Measurements from ENCODE around the gene DMRT3.
A peak's percentile ranks its signal among the peaks of the same experiment; 100 is the strongest.

Gene DMRT3

DNA sequence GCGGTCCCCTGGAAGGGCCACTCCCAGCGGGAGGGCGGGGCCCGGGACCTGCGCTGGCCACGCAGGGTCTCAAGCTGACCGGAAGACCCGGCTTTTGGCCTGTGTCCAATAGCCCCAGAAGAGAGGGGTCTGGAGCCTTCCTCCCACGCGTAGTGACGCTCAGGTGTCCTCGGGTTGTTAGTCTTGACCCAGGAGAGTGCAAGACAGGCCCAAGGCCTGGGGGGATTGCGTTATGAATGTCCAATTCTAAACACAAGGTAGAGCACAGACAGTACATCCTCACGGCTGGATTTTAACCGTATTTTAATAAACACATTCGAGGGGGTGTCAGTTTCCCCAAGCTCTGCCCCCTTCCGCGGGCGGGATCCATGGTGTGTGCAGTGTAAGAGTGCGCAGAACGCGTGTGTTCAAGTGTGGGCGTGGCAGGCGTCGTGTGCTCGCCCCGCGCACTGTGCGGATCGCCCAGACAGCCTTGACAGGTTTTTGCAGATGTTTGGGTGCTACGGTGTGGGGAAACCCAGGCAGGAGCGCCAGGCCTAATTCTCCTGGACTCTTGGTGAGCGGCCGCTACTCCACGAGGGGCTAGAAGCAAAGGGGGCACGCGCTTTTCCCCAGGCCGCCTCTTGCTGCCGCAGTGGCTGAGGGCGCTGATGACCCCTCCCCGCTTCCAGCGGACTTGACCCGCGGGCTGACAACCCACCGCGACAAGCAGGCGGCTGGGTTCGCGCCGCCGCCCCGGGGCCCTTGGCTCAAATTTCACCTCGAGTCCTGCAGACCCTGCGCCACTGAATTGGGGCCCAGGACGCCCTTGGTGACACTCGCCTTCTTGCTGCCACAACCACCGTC lies 6.1 kb upstream of the DMRT3 start:
- FAIRE-seq: no peak
- DNase-seq (ENCODE audit: low spot score): no peak

DNA sequence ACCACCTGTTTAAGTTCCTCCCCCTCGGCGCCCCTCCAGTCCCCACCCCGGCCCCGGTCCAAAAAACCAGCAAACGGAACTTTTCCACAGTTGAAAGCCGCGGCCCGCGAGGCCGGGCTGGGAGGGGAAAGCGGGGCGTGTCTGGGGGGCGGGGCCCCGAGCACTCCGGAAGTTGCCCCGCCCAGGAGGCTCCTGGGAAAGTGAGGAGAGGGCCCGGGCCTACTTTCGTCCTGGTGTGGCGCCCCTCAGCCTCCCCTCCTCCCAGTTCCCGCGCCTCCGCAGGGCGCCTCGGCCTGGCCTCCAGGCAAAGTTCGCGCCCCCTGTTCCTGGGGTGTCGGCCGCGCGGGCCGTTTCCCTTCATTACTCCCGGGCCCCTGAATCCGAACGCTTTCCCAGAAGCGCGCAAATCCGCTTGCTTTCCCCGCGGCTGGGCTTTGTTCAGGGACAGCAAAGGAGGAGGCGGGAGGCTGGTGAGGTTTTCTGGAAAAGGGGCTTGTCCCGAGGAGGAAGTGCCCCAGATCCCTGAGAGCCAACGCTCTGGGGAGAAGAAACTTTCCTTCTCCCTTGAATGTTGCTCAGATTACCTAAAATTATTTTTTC lies 4.5 kb upstream of the DMRT3 start:
- DNase-seq (ENCODE audit: low spot score) (no peak), FAIRE-seq (no peak)

DNA sequence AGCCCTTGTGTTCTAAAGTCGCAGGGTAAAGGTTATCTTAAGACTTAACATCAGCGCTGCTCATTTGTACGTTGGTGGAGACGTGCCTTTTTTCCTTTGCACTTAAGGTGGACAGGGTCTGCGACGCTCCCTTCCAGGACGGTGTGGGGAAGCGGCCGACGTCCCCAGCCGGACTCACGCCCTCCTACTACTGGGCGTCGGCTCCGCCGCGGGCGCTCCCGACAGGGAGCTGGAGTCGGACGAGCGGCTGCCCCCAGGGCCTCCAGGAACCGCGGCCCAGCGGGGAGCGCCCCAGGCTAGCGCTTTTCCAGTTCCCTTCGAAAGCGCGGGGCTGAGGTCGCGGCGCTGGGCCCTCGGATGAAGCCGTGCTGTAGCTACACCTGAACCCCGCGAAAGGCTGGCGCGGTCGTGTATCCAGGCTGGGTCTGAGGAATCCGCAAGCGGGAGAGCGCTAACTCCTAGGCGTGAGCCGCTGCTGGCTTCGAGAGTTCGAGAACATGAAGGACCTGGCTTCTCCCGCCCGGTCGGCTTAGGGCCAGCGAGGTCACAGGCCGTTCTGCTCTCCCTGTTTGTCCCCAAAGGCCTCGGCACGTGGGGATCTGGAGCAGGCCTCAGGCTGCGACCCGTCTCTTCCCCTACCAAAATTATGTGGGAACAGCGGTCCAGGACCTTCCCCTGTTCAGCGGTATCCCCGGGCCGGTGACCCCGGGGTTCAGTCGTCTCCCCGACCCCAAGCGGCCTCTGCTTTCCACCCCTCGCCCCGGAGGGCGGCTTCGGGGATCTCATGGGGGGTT lies 3.8 kb upstream of the DMRT3 start:
- FAIRE-seq: no peak
- DNase-seq (ENCODE audit: low spot score): no peak

DNA sequence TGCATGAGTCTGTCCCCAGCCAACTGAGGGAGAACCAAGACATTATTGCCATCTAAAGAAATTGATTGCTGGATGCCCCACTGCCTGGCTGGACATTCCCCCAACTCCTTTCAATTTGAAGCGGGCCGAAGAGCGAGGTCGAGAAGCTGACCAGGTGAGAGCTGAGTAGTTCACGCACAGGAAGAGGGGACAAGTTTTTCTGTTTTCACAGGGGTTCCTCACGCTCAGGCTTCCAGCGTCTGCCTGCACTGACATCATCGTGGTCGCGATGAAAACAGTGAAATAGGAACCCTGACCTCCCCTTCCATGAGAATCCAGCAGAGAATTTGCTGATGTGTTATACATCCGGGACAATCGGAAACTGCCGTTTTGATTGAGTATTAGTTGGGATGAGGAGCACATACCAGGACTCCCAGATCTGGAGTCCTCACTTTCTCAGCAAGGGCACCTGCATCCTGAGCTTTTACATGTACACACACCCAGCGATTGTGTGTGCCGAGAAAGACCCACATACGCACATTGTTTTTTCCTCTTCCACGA lies 3.1 kb upstream of the DMRT3 start:
- no peak for FAIRE-seq
- no peak for DNase-seq (ENCODE audit: low spot score)

DNA sequence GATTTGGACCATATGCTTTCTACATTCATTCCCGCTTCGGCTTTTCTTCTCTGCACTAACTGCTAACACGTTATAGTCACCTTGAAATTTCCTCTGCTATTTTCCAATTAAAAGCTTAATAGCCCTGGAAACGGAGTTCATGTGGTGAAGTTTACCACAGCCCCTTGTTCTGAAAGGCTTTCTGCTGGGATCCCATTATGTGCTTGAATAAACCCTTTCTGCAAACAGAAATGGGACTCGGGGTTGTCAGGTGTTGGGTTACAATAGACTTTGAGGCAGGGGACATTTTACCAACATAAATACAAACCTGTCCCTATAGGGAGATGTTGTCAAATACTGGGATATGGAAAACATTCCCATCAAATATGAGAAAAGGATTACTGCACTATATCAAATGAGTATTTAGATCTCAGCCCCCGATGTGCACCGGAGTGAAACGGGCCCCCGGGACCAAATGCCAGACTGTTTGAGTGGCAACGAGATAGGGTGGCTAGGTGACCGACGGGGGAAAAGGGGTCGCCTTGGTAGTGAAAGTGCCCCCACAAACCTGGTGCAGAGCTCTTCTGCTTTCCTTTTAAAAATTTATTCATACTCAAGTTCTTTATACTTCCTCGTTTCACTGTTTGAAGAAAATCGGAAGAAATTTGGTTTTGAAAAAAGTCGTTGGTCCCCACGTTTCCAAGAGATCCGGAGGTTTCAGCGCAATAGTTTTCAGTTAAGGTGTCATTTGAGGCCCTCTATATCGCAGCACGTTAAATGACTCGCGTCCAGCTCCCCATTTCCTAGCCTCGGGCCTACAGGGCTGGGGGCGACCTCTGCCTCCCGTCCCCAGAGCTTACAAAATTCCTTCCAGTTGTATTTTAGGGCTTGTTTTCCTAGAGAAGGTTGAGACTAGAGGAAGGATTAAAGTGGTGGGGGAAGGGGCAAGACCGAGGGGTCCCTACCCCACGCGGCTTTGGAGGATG lies 2.1 kb upstream of the DMRT3 start:
- DNase-seq (ENCODE audit: low spot score): no peak
- FAIRE-seq: no peak

DNA sequence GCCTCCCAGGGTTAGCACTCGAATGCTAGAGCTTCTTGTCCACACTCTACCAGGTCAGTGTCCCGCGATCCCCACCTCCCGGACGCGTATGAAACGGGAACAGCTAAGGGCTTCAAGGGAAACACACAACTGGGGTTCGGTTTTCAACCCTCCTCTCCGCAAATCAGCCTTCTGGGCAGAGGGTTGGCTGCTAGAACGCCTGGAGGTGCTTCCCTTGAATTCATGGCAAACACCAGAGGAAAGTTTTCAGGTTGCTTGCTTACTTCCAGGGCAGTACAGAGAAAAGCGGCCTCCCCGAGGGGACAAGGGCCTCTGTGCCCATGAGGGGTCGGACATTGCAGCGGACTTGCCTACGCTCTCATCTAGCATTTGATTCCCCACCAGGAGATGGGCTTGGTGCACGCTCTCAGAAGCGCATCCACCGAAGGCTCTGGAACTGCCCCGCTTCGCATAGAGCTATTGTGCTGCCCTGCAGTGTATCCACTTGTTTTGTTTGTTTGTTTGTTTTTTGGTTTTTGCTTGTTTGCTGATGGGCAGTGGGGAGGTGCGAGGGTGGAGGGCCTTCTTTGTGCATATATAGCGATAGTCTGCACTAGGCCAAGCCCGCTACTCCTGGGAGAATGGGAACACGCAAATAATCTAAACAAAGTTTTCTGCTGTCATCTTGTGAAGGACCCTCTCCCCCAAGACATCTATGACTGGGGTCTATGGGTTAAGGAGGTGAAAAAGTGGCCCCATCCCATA lies 1.3 kb upstream of the DMRT3 start:
- FAIRE-seq: no peak
- DNase-seq (ENCODE audit: low spot score): no peak

DNA sequence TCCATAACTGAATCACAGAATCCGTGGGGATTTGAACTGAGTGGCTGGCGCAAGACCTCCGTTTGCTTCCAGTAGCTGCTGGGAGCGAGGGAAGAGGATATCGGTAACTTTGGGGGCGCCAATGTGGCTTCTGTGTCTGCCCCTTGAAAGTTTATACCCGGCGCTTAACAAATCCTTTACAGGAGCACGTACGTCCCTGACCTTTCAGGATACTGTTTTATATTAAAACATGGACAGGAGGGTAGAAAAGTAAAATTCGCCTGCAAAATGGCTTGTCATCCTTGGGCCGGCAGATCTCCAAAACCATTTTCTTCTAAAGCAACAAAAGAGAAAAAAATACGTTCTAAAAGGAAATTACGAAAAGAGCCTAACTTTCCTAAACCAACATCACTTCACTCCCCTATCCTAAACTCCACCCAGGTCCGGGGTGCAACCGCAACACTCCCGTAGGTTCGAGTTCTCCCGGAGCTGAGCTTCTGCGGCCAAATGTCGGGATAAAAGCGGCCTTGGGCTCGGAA lies 656 bp upstream of the DMRT3 start:
- FAIRE-seq (no peak), DNase-seq (ENCODE audit: low spot score) (no peak)

DNA sequence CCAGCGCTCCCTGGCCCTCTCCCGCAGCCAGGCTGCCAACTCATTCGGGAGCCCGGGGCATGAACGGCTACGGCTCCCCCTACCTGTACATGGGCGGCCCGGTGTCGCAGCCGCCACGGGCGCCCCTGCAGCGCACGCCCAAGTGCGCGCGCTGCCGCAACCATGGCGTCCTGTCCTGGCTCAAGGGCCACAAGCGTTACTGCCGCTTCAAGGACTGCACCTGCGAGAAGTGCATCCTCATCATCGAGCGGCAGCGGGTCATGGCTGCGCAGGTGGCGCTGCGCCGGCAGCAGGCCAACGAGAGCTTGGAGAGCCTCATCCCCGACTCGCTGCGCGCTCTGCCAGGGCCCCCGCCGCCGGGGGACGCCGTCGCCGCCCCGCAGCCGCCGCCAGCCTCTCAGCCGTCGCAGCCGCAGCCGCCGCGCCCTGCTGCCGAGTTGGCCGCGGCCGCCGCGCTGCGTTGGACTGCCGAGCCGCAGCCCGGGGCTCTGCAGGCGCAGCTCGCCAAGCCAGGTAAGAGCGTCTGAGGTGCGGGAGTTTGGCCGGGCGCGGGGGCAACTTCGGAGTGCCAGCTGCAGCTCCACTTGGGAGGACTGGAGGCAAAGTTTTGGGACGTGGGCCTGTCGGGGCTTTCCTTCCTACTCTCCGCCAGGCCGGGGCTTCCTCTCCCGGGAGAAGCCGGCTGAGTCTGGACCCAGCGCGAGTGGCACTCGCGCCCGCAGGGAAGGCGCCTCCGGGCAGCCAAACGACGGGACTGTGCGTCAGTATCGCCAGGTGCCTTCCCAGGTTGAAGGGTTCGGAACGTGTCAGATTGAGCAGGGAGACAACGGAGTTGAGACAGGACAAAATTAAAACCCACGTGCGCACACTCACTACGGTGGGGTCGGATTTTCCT lies 735 bp downstream of the DMRT3 start:
- FAIRE-seq: no peak

DNA sequence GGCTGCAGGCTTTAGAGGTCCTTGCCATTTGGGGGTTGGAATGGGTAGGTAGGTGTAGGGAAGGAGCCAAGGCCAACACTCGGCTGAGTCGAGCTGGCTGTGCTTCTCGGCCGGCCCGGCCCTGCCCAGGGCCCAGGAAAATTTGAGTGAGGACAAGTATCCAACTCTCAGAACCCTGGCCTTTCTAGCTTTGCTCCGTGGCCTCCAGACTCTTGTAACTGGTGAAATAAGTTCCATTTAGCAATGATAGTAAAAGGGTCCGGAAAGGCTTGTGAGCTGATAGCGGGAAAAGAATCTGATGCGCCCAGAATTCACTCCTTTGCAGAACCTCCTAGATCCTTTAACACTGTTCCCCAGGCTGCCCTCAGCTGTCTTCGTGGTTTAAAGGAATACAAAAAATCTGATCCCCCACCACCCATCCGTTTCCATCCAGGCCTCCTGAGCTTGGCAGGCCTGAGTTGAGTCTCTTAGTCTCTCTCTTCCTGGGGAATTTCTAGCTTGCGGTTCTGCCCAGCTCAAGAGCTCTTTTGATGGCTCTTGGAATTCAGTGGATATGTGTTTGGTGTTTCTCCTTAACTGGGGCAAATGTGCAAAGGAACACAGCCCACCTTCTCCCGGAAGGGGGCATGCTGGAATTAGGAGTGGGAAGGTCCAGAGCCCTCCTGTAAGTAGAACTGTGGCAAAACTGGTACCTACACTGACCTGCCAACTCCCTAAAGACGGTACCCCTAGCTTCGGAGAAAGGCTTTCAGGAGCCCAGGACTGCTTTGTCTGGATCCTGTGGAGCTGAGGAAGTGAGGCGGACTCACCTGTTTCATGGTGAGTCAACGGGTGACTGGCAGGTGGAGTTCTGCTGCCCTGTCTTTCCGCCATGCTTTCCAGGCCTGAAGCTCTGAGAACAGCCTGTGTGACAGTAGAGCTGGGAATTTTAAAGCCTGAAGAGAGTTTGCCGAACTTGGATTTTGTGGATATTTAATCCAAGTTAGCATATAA lies 1.7 kb downstream of the DMRT3 start:
- DNase-seq (ENCODE audit: low spot score): no peak
- FAIRE-seq: no peak

More for the DNA sequence above, 735 bp downstream of the DMRT3 start:
- DNase-seq (ENCODE audit: low spot score): no peak

DNA sequence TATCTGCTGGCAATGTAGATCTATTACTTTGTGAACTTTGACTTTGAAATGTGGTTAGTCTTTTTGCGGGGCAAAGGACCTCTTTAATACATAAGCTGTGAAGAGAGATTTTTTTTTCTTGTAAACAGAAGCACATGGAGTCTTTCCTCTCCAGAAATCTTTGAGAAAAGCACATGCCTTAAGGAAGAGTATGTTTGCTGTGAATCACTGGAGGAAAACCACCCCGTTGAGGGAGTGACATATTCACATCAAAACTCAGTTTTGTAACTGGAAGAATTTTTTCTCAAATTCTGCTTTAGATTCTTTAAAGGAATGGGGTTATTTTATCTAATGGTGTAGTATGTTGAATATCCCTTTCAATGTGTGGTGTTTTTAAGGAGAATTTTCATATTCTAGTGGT lies 3.5 kb downstream of the DMRT3 start:
- DNase-seq (ENCODE audit: low spot score): no peak
- no peak for FAIRE-seq

DNA sequence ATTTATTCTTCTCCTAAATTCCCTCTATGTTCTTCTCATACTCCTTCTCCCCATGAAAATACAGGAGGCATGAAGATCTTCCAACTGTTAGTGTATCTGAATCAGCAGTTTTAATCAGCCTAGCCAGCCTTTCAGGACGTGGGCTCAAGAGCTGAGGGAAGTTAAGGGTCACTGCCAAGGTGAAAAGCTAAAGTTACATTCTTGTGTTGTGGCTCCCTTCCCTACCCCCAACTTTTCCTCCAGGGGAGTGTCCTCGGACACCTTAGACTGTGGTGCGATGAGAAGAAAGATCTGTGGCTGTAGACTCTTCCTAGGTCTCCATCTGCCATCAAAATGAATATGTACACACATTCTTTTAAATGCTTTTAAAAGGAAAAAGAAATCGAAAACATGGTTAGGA lies 4.2 kb downstream of the DMRT3 start:
- DNase-seq (ENCODE audit: low spot score) (no peak), FAIRE-seq (no peak)

DNA sequence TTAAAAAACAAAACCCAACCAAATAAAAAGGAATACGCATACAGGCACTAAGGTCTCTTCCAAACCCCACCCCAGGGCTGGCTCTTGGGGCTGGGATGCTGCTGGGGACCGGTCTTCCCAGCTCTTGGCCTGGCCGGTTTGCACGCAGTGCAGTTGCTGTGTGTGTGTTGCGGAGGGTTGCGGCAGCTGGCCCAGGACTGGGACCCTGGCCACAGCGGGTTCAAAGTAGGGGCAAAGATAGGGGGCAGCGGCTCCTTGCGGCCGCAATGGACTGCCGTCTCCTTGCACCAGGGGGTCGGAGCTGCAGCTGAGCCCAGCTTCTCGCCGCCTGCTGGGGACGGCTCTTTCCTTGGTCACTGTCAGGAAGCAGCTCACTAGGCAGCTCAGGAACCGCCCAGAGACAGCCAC lies 5.0 kb downstream of the DMRT3 start:
- FAIRE-seq: no peak
- no peak for DNase-seq (ENCODE audit: low spot score)

DNA sequence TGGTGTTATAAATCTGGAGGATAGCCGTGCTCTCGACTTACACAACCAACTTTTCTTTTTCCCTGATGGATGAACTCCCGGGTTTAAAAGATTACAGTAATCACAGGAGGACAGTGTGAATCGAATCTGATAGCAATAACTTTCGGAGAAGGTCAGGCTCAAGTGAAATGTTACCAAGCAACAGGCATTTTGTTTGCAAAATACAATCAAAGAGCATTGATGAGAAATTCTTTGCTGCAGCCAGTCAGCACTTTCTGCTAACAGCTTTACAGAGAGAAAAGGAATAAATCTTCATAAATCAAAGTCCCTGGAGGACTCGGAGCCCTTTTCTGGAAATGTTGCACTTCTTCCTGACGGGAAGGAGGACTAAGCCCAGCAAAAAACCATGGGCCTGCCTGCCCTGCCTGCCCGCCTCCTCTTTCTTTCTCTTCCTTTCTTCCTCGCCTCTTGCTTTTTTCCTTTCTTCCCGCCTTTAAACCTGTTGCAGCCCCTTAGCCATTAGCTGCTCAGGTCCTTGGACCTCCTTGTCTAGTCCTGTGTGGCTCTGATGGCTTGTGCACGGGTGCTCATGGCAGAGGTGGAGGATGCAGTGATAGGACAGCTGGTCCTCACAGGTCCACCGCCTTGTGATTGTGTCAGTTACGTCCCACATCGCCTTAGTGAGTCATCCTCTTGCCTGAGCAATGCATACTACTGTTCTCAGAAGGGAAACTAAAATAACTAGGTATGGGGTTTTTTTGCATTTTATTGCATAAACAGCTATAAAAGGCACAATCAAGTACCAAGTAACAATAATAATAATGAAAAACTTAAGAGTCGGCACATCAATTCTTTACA lies 6.2 kb downstream of the DMRT3 start:
- DNase-seq (ENCODE audit: low spot score): no peak
- FAIRE-seq: no peak

DNA sequence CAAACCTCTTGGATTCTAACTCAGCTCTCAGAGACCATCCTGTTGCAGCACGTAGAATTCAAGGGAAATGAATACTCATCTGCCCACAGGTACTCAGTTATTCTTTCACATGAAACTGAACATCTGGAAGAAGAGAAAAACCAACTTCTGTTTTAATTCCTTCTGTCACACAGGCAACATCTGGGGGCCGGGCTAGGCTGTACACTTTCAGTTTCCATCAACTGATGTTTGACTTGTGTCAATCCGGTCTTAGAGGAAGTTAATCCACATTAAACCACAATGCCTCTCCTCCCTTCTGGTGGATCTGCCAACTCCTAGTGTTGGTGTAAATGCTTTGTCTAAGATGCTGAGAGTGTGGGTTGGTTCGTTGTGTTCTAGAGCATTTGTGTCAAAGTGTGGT lies 17.6 kb downstream of the DMRT3 start:
- no peak for FAIRE-seq
- DNase-seq (ENCODE audit: low spot score): no peak

DNA sequence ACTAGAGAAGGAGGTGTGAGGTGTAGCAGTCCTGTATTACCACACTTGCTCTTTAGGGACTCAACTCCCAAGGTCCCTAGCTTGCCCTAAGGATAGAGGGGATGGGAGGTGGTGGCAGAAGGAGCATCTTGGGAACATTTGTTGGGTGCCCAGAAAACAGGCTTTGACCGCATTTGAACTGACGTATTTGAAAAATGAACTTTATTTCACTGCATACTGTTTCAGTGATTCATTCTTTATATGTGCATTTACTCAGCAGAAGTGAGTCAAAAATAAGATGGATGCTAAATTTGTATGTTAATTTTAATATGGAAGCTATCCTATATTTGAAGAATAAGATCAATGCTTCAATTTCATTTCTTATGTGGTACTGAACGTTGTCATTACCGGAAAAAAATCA lies 18.7 kb downstream of the DMRT3 start:
- no peak for DNase-seq (ENCODE audit: low spot score)
- no peak for FAIRE-seq

DNA sequence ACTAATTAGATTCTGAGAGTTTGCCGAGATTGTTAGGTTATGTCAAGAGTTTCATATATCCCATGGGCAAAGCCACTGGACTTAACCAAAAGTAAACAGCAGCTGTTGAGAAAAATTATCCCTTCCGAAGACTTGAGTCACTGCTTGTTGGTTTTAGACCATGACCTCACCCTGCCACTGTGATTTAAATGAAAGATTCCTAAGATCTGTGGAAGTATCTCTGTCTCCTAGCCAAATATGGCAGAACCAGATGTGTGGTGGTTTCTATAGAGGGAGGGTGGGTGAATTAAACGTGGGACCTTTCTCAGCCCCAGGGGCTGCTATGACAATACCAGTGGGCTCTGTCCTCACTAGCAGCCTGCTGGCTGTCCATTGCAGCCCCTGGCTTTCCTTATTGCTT lies 19.3 kb downstream of the DMRT3 start:
- DNase-seq (ENCODE audit: low spot score): peak; percentile 24
- FAIRE-seq: no peak

All from urothelium cell line (cell line).